ENCODE data around the gene ELL3. TPM values are rescaled to one million over a fixed set of nuclear protein-coding genes. Genes with fewer than 3 reads are reported as not detected.

Gene ELL3
- total RNA-seq, 1 donor from 2014 or later: 1.3 TPM

- peak overlapping the region; percentile 69 for H3K27ac Mint-ChIP-seq (ENCODE audit: unreplicated experiment)
- H3K4me3 Mint-ChIP-seq: peak overlapping the region; percentile 99
- peaks cover 7% of the 10 kb centered on the region for H3K36me3 Mint-ChIP-seq (ENCODE audit: low read depth)
- H3K9me3 Mint-ChIP-seq: no peaks in the 10 kb centered on the region
- peaks cover 35% of the 10 kb centered on the region for H3K4me1 Mint-ChIP-seq
- H3K27me3 Mint-ChIP-seq (ENCODE audit: low read depth): no peaks in the 10 kb centered on the region
- TF ChIP-seq CTCF (conservative IDR thresholded peaks at IDR 0.05): no peak
- no peak for DNase-seq (ENCODE audit: low read depth, low spot score)
These were observed 16.9 kb upstream of the ELL3 start for GRCh38 chr15:43793647-43794046.

- H3K27ac Mint-ChIP-seq (ENCODE audit: unreplicated experiment): peak overlapping the region; percentile 98
These were observed 16.2 kb upstream of the ELL3 start for GRCh38 chr15:43792761-43793476.

GRCh38 chr15:43791993-43792760 lies 15.4 kb upstream of the ELL3 start, which contains the start of gene SERF2:
Gene SERF2 (plus strand): TSS chr15:43792320. CDS start chr15:43792377, 57 bp downstream.
- DNase-seq (ENCODE audit: low read depth, low spot score): peak; percentile 99
- peaks cover 3% of the 10 kb centered on the region for H3K36me3 Mint-ChIP-seq (ENCODE audit: low read depth)
- H3K4me3 Mint-ChIP-seq: peak within 1 kb of the TSS; percentile 99
- peak within 1 kb of the TSS; percentile 98 for H3K27ac Mint-ChIP-seq (ENCODE audit: unreplicated experiment)
- no peak for TF ChIP-seq CTCF (conservative IDR thresholded peaks at IDR 0.05)
- peaks cover 32% of the 10 kb centered on the region for H3K4me1 Mint-ChIP-seq
- H3K9me3 Mint-ChIP-seq: no peaks in the 10 kb centered on the region
- no peaks in the 10 kb centered on the region for H3K27me3 Mint-ChIP-seq (ENCODE audit: low read depth)

More at GRCh38 chr15:43792761-43793476, 16.2 kb upstream of the ELL3 start:
- Mint-ChIP-seq H3K4me3 (peak overlapping the region; percentile 99), H3K27me3 (ENCODE audit: low read depth) (no peaks in the 10 kb centered on the region), H3K9me3 (no peaks in the 10 kb centered on the region), H3K36me3 (ENCODE audit: low read depth) (peaks cover 3% of the 10 kb centered on the region), H3K4me1 (peaks cover 32% of the 10 kb centered on the region)
- no peak for DNase-seq (ENCODE audit: low read depth, low spot score)
- no peak for TF ChIP-seq CTCF (conservative IDR thresholded peaks at IDR 0.05)

- Mint-ChIP-seq H3K36me3 (ENCODE audit: low read depth) (no peaks in the 10 kb centered on the region), H3K27me3 (ENCODE audit: low read depth) (no peaks in the 10 kb centered on the region), H3K4me3 (peak overlapping the region; percentile 6), H3K27ac (ENCODE audit: unreplicated experiment) (no peak overlapping the region), H3K9me3 (no peaks in the 10 kb centered on the region), H3K4me1 (peaks cover 20% of the 10 kb centered on the region)
- DNase-seq (ENCODE audit: low read depth, low spot score): no peak
- no peak for TF ChIP-seq CTCF (conservative IDR thresholded peaks at IDR 0.05)
These were observed 12.6 kb upstream of the ELL3 start for GRCh38 chr15:43789409-43789808.

- H3K9me3 Mint-ChIP-seq: no peaks in the 10 kb centered on the region
- no peak for TF ChIP-seq CTCF (conservative IDR thresholded peaks at IDR 0.05)
These were observed 2.2 kb upstream of the ELL3 start for GRCh38 chr15:43779016-43779415.

More at GRCh38 chr15:43779016-43779415, 2.2 kb upstream of the ELL3 start:
- H3K4me3 Mint-ChIP-seq: no peak overlapping the region
- no peak overlapping the region for H3K27ac Mint-ChIP-seq (ENCODE audit: unreplicated experiment)
- no peak for DNase-seq (ENCODE audit: low read depth, low spot score)
- no peaks in the 10 kb centered on the region for H3K36me3 Mint-ChIP-seq (ENCODE audit: low read depth)
- H3K27me3 Mint-ChIP-seq (ENCODE audit: low read depth): peaks cover 23% of the 10 kb centered on the region
- H3K4me1 Mint-ChIP-seq: peaks cover 8% of the 10 kb centered on the region
